Measurements from ENCODE around the gene COL28A1.

The COL28A1 gene

DNA sequence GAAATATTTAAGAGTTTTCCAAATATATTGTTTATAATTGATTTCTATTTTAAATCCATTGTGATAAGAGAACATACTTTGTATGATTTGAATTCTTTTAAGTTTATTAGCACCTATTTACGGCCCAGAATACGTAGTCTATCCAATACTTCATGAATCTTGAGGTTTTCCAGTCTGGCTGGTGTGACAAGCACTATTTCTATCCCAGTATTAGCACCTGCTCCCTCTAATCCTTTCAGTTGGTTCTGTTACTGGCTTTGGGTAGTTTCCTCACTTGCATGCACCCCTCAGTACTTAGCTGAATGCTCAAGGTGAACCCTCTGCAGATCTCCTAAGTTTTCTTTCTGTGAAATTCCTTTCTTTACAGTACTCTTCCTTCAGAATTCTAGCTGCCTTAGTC is 186.5 kb downstream of the COL28A1 start:
- Histone ChIP-seq H3K36me3 (no peaks in the 10 kb centered on the region), H3K27ac (no peak overlapping the region), H3K9me3 (no peaks in the 10 kb centered on the region), H3K27me3 (no peaks in the 10 kb centered on the region), H3K4me1 (ENCODE audit: control insufficient read depth in 1 of 2, insufficient read depth in 1 of 2, low read depth in 1 of 2, low read length in 1 of 2) (peaks cover 17 to 22% of the 10 kb centered on the region in 2 experiments), H3K4me3 (ENCODE audit: low read depth in 1 of 2, low read length in 1 of 2) (no peak overlapping the region)
- TF ChIP-seq, protein P1, sequence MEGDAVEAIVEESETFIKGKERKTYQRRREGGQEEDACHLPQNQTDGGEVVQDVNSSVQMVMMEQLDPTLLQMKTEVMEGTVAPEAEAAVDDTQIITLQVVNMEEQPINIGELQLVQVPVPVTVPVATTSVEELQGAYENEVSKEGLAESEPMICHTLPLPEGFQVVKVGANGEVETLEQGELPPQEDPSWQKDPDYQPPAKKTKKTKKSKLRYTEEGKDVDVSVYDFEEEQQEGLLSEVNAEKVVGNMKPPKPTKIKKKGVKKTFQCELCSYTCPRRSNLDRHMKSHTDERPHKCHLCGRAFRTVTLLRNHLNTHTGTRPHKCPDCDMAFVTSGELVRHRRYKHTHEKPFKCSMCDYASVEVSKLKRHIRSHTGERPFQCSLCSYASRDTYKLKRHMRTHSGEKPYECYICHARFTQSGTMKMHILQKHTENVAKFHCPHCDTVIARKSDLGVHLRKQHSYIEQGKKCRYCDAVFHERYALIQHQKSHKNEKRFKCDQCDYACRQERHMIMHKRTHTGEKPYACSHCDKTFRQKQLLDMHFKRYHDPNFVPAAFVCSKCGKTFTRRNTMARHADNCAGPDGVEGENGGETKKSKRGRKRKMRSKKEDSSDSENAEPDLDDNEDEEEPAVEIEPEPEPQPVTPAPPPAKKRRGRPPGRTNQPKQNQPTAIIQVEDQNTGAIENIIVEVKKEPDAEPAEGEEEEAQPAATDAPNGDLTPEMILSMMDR (IDR thresholded peaks at IDR 0.05): no peak

DNA sequence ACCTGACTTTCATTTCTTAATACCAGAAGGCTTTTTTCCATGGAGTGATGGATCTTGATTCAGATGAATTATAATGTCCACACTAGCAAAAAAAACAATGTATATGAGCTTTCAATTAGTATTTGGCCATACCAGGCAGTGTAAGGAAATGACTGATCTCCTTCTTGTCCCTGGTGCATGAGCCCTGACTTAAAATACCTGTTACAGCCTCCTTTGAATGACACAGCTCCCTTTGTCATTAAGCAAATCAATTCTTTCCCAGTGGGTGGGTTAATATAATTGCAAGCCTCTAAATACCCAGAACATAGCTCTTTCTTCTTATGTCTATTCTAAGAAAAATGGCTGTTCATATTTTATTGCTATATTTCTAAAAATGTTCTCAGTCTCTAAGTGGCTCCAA is 188.6 kb downstream of the COL28A1 start:
- Histone ChIP-seq H3K36me3 (no peaks in the 10 kb centered on the region), H3K9me3 (no peaks in the 10 kb centered on the region), H3K27ac (peak overlapping the region; percentile 37), H3K4me3 (ENCODE audit: low read depth in 1 of 2, low read length in 1 of 2) (no peak overlapping the region), H3K27me3 (no peaks in the 10 kb centered on the region), H3K4me1 (ENCODE audit: control insufficient read depth in 1 of 2, insufficient read depth in 1 of 2, low read depth in 1 of 2, low read length in 1 of 2) (peaks cover 17 to 22% of the 10 kb centered on the region in 2 experiments)
- TF ChIP-seq, protein P1 (IDR thresholded peaks at IDR 0.05): no peak

DNA sequence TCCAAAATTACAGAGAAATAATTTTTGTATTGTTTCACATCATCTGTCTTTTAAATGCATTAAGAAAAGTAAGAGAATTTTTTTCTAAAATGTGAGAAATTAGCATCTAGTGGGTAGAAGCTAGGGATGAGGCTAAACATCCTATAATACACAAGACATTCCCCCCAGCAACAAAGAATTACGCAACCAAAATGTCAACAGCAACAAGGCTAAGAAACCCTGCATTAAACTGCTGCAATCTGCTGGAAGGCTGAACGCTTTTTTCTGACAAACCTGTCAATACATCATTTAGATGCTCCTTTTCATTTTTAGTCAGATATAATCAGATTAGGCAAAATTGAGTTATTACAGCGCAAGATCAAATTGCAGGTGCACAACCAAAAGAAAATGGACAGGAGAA is 191.1 kb downstream of the COL28A1 start:
- TF ChIP-seq, protein P1 (IDR thresholded peaks at IDR 0.05): no peak

DNA sequence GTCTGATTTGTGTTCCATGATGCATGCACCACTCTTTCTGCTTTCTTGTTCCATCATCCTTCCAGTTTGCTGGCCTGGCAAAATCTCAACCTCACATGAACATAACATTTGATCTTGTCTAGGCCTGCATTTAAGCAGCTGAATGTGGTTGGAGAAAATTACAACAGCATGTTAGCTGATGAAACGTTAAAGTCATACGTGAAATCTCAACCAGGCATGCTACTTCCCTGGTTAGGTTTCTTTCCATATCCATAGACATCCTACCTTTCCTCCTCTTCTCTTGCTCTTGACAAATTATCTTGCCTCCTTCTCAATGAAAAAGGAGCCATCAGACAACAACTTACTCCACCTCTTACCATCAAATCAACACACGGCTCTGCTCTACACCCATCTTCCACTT is 199.8 kb downstream of the COL28A1 start:
- H3K9me3 ChIP-seq: no peaks in the 10 kb centered on the region
- peaks cover 19 to 20% of the 10 kb centered on the region in 2 experiments for H3K4me1 ChIP-seq (ENCODE audit: control insufficient read depth in 1 of 2, insufficient read depth in 1 of 2, low read depth in 1 of 2, low read length in 1 of 2)
- TF ChIP-seq, protein P1 (IDR thresholded peaks at IDR 0.05): no peak
- no peak overlapping the region for H3K27ac ChIP-seq
- H3K27me3 ChIP-seq: no peaks in the 10 kb centered on the region
- H3K36me3 ChIP-seq: no peaks in the 10 kb centered on the region
- no peak overlapping the region for H3K4me3 ChIP-seq (ENCODE audit: low read depth in 1 of 2, low read length in 1 of 2)

More for the DNA sequence above, 191.1 kb downstream of the COL28A1 start:
- Histone ChIP-seq H3K4me3 (ENCODE audit: low read depth in 1 of 2, low read length in 1 of 2) (no peak overlapping the region), H3K36me3 (no peaks in the 10 kb centered on the region), H3K9me3 (no peaks in the 10 kb centered on the region), H3K4me1 (ENCODE audit: control insufficient read depth in 1 of 2, insufficient read depth in 1 of 2, low read depth in 1 of 2, low read length in 1 of 2) (peaks cover 17 to 22% of the 10 kb centered on the region in 2 experiments), H3K27me3 (no peaks in the 10 kb centered on the region), H3K27ac (no peak overlapping the region)

DNA sequence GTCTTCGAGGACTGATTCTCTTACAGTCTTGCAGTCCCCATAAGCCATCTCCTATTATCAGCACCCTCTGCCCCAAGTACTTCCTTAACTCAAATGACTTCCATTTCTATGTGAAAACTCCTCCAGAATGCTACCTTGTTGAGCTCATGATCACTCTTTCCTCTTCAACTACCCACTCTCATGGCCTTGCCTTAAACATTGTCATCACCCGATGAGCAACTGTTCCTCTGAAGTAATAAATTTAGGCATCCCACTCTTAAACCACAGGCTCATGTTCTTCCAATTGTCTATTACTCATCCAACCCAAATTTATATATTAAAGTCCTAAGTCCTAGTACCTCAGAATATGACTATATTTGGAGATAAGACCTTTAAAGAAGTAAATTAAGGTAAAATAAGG is 200.5 kb downstream of the COL28A1 start:
- Histone ChIP-seq H3K4me1 (ENCODE audit: control insufficient read depth in 1 of 2, insufficient read depth in 1 of 2, low read depth in 1 of 2, low read length in 1 of 2) (peaks cover 19 to 20% of the 10 kb centered on the region in 2 experiments), H3K27ac (no peak overlapping the region), H3K36me3 (no peaks in the 10 kb centered on the region), H3K27me3 (peaks cover 3% of the 10 kb centered on the region), H3K4me3 (ENCODE audit: low read depth in 1 of 2, low read length in 1 of 2) (no peak overlapping the region), H3K9me3 (no peaks in the 10 kb centered on the region)
- TF ChIP-seq, protein P1 (IDR thresholded peaks at IDR 0.05): no peak

DNA sequence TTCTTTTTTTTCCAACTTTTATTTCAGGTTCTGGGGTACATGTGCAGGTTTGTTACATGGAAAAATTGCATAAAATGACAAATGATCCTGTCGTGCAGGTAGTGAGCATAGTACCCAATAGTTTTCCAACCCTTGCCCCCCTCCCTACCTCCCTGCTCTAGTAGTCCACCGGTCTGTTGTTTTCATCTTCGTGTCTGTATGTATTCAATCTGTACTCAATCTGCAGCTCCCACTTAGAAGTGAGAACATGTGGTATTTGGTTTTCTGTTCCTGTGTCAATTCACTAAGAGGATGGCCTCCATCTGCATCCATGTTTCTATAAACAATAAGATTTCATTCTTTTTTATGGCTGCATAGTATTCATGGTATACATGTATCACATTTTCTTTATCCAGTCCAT is 202.1 kb downstream of the COL28A1 start:
- H3K27ac ChIP-seq: no peak overlapping the region
- peaks cover 15% of the 10 kb centered on the region for H3K27me3 ChIP-seq
- TF ChIP-seq, protein P1 (IDR thresholded peaks at IDR 0.05): no peak
- H3K9me3 ChIP-seq: no peaks in the 10 kb centered on the region
- no peak overlapping the region for H3K4me3 ChIP-seq (ENCODE audit: low read depth in 1 of 2, low read length in 1 of 2)
- H3K36me3 ChIP-seq: no peaks in the 10 kb centered on the region
- peaks cover 19 to 20% of the 10 kb centered on the region in 2 experiments for H3K4me1 ChIP-seq (ENCODE audit: control insufficient read depth in 1 of 2, insufficient read depth in 1 of 2, low read depth in 1 of 2, low read length in 1 of 2)

All from neutrophil (primary cell).